Stimulated activated CD8-positive, alpha-beta memory T cell treated with anti-CD3 and anti-CD28 coated beads, Interleukin-7, amount 100 ng/mL, for 4 hours (primary cell): ENCODE results near the gene HDAC7.
"Not testable (repeated sequence)": the region's sequence is repeated elsewhere in the genome, so short reads cannot be mapped to it uniquely, and the experiment has no call there.

Experiments used
- DNase-seq, 2 donors: peaks; one replicate each; pipeline ENCODE4 v3.0.0-alpha.2; 2020; ENCODE audit warnings: low read depth in 2 of 2

HDAC7 gene

DNA sequence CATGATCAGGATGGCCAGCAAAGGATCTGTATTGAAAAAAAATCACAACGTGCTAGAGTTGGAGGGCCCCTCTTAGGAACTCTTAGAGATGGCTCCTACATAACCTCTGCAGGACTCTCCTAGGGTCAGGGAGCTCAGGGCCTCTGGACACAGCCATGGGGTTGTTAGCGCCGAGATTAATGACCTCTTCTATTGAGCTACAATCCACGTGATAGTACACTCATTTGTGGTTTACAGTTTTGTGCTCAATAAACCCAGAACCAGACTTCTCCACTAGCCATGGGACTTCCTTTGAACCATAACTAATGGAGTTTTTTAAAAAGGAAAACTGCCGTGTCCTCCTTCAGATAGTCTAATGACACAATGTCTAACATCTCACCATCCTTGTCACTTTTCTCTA is 29.6 kb upstream of the HDAC7 start:
- DNase-seq: no peak

DNA sequence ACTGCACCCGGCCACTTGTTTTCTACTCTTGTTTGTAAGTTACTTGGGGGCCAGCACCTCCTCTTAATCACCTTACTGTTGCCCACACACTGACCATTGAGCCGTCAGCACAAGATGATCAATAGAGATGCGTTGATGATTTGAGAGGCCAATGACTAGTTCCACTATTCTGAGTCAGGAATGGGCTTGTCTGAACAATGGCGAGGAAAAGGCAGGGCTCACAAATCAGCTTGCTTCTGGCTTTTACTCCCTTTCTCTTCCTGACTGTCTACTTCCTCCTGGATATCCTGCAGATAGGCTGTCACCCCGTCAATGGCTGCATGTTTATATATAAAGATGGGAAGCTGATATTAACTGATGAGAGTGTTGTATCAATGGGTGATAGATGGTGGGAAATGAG is 29.1 kb upstream of the HDAC7 start:
- DNase-seq: no peak

DNA sequence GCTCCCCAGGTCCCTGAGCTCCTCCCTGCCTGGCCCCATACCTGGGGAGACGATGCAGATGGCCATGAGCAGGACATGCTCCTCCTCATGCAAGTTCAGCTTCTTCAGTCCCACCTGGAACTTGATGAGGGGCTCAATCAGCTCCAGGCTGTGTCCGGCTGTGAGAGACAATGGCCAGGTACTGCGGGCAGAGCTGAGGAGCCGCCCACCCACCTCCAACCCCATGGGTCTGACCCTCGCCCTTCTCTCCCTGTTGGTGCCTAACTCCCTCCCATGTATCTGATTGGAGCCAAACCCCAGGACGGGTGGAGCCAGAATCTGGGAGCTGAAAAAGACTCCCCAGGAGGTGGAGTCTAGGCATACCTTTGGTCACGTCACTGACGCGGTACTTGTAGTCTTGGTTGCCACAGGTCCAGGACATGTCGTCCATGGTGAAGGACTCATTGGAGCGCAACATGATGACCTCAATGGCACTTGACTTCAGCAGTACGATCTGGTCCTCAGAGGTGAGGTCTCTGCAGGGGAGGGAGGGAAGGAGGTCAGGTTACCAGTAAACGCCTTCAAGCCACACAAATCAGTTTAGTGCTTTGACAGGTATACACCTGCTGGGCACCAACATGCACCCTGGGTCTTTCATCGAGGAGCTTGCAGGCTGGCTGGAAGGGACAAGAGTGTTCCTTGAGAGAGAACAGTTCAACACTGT is 26.7 kb upstream of the HDAC7 start:
- no peak for DNase-seq

DNA sequence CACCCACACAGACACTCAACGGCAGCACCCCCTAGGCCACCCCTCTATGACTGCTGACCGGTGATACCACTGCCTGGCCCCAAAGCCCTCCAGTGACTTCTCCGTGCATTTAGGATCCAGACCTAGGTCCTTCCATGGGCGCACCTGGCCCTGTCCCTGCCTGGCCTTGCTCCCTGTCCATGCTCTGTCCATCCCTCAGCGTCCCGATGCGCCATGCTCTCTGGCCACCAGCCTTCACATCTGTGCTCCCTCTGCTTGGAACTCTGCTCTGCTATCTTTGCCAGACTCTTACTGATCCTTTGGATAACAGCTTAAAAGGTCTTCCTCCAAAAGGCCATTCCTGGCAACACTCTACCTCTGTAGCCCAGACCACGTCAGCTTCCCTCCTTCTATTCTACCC is 25.4 kb upstream of the HDAC7 start:
- DNase-seq: no peak

DNA sequence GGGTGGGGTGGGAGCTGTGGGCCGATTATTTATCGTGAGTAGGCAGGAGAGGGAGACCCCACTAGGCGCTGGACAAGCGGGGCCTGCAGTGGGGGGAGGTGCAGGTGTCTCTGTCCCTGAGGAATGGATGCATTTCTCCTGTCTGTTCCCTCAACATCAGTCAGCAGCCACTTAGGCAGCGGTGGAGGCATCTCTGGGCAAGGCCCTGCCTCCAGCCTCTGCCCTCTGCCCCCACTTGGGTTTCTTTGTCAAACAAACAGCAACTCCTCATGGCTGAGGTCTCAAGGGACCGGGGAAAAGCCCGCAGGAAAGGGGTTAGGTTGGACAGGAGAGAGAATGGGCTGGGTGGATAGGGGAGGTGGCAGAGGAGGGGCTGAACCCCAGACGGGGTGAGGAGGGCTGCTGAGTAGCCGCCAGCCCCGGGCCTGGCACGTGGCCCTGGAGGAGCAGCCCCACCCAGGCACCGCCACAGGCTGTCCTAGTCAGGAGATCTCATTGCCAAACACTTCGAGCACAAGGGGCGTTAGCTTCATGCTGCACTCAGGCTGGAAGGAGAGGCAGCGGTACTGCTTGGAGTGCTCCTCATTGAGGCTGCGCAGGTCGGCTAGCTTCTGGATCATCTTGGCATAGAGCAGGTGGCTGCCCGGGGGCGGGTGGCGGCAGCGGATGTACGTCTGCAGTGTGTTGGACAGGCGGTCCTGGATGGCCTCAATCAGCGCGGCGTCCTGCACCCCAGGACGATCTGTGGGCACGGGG is 24.7 kb upstream of the HDAC7 start:
- DNase-seq: no peak

DNA sequence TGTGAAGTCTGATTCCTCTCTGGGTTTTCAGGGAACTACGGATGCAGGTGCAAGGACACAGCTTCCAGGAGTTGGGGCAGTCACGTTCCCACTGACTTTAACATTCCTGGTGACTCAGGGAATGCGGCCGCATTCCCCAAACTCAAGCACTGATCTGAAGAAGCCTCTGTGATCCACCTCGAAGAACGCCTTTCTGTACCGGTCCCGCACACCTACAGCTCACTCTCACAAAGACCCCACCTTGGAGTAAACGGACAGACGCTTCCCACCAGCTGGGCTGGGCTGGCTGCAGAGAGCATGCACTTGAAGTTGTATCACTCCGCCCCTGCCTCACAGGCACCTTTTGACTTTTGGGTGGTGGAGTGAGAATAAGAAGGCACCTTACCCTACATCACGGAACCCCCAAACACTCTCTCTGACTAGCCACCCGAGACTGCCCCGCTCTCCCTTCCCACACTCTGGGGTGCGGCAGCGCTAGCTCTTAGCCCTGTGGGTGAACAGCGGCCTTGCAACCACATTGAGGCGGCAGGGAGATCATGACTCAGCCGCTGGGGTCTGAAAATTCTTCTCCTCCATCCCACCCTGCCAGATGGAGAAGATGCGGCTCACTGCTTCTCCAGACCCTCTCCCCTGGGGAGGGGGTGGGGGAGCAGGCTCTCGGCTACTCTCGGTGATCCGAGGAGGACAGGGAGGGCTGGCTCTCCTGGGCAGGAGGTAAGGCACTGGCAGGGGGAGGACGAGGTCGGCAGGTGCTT is 23.7 kb upstream of the HDAC7 start:
- DNase-seq: no peak

DNA sequence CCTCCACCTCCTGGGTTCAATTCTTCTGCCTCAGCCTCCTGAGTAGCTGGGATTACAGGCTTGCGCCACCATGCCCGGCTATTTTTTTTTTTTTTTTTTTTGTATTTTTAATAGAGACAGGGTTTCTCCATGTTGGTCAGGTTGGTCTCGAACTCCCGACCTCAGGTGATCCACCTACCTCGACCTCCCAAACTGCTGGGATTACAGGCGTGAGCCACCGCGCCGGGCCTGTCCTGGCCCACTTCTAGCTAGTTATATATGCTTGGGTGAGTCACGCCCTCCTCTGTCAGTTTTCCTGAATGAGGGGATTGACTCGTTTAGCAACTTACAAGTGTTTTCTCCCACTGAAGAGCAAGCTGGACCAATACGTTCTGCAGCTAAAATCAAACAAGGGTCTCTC is 22.8 kb upstream of the HDAC7 start:
- not testable (repeated sequence) for DNase-seq

DNA sequence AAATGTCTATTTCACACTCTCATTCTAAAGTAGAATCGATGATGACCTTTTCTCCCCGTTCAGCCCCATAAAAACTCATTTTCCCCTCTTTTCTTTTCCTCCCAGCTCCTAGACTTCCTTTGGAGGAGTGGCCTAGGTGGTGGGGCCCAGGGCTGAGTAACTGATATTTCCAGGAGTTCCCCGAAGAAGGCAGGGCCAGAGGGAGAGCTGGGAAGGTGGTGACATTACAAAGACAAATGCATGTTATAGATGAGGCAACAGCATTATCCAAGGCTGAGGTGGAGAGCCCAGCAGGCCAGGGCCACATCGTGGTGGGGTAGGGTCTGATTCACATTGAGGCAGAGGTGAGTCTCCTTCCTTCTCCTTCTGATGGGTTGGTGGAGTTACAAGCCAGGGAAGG is 22.2 kb upstream of the HDAC7 start:
- no peak for DNase-seq

DNA sequence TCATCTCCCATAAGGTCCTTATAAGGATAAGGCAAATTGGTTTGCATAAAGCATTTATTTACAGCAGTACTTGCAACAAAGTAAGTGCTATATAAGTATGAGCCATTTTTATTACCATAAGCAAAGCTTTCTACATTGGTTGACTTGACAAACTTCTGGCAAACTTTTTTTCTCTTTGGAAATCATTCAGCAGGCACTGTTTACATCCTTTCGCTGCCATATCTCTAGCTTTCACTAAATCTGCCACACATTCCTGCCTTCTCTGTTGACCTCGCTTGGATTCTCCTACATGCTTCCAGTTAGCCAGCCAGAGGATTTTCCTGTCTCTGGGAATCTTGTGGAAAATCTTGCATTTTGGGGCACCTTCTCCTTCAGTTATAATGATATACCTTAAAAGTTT is 21.8 kb upstream of the HDAC7 start:
- DNase-seq: no peak

- no peak for DNase-seq
These were observed 20.9 kb upstream of the HDAC7 start for GRCh38 chr12:47840571-47840970.

DNA sequence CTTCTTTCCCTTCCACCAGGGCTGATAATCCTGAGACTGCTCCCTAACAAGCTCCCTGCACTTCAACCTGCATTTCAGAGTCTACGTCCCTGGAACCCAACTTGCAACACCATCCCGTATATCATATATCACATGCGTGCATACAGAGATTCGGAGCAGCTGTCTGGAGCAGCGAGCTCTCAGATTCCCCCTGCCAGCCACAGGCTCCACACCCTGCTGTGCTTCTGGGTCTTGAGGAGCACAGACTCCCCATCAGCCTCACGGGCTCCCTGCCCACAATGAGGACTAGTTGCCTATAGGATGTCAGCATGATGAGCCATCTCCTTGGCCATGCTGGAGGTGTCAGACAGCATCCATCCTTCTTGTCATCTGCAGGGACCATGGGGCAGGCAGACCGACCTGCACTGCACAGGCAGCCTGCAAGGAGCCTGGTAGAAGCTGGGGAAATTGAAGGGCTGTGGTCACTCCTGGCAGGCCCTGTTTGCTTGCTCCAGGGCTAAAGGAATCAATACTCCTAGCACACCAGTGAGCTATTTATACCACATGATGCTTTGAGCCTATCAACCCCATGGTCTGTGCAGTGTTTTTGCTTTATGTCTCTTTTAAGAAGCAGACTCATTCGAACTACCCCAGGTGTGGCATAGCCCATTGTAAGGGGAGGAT is 19.6 kb upstream of the HDAC7 start:
- DNase-seq: no peak

- no peak for DNase-seq
These were observed 18.7 kb upstream of the HDAC7 start for GRCh38 chr12:47838286-47838931.

- peak in 1 of 2 donors; percentile 47 for DNase-seq
These were observed 17.8 kb upstream of the HDAC7 start for GRCh38 chr12:47837190-47838171.

GRCh38 chr12:47835831-47836155 is 16.1 kb upstream of the HDAC7 start:
- DNase-seq: no peak

DNA sequence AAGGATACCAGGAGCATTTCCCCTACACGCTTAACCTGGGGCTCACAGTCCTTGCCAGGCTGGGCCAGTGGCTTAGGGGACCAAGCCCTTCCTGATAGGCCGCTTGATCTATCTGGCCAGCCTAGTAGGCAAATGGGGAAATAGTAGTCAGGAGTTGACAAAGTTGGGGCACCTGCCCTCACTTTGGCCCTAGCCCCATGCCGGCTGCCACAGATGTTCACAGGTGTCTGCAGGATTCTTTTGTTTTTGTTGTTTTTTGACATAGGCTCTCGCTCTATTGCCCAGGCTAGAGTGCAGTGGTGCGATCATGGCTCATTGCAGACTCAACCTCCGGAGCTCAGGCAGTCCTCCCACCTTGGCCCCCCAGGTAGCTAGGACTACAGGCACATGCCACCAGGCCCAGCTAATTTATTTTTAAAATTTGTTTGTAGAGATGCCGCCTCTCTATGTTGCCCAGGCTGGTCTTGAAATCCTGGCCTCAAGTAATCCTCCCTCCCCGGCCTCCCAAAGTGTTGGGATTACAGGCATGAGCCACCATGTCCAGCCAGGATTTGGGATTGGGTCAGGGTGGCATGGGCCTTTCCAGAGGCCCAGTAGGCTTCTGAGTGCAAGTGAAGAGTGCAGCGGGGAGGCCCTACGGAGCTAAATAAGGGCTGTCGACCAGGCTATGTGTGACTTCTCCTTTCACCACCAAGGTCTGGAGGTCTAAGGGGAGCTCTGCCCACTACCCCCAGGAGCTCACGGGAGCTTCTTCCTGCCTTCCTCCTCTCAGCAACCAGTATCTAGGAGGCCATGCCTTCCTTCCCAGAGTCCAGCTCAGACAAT is 15.5 kb upstream of the HDAC7 start:
- no peak for DNase-seq

DNA sequence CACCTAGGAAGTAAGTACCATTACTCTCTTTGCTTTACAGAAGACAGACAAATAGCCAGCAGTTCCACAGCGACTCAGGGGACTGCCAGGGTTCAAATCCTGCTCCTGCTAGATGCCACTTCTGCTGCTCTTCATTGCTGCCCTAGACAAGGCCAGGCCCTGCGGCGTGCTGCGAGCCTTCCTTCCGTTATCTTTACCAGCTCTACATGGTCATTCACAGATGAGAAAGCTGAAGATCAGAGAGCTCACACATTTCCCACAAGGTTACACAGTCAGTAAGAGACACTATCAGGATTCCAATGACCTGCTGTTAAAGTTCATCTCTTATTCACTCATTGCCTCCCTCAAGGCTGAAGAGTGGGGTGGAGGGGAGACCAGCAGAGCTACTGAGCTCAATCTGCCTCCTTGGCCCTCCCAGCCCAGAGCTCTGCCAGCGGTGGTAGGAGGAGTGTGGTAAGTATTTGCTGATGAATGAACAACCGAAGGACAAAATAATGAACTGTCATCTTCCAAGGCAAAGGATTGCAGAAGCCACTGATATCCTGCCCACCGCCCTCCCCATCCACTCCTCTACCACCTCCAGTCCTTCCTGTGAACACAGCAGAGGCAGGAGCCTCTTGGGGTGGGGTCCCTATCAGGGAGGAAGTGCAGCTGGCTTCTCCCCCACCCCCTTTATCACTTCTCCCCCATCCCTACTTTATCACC is 14.6 kb upstream of the HDAC7 start:
- DNase-seq: no peak

DNA sequence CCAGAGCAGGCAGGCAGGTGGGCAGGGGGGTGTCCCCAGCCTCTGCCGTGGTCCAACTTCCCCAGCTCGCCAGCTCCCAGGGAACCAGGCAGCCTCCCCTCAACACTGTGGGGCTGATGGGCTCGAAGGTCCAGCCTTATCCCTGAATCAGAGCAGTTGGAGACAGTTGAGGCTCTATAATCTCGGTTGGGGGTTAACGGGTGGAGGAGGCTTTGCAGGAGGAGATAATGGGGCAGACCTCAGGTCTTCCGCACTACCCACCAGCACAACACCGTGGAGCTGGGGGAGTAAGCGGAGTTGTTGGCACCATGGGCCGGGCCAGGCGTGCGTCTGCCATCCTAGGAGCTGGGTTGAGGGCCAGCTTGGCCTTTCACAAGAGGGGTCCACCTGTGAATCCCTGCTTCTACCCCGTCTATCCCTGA is 13.9 kb upstream of the HDAC7 start:
- no peak for DNase-seq

DNA sequence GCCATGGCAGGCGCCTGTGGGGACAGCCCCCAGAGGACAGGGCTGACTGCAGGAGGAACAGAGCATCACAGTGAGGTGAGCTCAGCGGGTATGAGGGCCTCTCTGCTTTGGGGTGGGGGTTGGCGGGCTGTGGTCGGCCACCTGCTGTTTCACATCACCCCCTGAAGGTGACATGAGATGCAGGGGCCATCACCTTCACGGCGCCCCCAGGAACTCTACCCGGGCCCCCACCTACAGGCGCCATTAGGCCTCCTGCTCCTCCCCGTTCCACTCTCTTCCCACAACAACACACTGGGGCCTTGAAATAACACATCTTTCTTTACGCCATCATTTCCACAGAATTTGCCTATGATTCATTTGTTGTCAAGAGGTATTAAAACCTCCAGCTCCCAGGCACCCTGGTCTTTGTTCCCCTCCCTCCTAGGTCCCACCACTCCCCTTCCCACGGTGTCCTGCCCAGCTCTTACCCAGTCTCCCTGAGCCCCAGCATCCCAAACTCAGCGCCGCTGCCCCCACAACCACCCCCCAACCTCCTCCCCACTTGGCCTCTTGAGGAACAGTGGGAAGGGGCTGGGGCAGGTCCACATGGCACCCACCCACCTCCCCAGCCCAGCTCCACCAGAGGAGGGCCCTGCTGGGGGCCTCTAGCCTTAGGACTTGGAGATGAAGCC is 12.7 kb upstream of the HDAC7 start:
- no peak for DNase-seq

DNA sequence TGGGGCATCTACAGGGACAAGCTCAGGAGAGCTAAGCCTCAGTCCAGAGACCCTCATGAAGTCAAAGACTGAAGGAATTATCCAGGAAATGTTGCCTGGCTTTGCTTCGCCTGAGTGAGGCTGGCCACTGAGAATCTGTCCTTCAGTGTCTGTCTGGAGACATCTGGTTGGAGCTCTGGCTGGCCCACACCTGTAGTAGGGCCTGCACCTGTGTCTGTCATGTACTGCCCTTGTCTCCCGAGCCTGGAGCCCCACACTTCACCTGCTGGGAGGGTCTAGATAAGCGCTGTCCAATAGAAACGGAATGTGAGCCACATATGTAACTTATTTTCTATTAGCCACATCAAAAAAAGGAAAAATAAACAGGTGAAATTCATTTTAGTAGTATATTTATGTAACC is 9.9 kb upstream of the HDAC7 start:
- DNase-seq: no peak
